Urothelium cell line (cell line): Measurements from ENCODE around the gene GOLGA6L1.
"Not testable (repeated sequence)": the region's sequence is repeated elsewhere in the genome, so short reads cannot be mapped to it uniquely, and the experiment has no call there.

ENCODE experiments used
- DNase-seq: peaks from one replicate; pipeline ENCODE4 v3.0.0; 2011; ENCODE audit warnings: low spot score, mixed read lengths
- FAIRE-seq: peaks from 2 replicates; lab custom pipeline; 2011; peaks lifted over from hg19 to GRCh38; lab: Jason Lieb, UNC

The GOLGA6L1 gene, protein sequence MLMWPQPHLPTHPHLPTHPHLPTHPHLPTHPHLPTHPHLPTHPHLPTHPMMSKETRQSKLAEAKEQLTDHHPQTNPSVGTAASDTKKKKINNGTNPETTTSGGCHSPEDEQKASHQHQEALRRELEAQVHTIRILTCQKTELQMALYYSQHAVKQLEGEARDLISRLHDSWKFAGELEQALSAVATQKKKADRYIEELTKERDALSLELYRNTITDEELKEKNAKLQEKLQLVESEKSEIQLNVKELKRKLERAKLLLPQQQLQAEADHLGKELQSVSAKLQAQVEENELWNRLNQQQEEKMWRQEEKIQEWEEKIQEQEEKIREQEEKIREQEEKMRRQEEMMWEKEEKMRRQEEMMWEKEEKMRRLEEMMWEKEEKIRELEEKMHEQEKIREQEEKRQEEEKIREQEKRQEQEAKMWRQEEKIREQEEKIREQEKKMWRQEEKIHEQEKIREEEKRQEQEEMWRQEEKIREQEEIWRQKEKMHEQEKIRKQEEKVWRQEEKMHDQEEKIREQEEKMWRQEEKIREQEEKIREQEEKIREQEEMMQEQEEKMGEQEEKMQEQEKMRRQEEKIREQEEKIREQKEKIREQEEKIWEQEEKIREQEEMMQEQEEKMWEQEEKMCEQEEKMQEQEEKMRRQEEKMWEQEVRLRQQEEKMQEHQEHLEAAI

DNA sequence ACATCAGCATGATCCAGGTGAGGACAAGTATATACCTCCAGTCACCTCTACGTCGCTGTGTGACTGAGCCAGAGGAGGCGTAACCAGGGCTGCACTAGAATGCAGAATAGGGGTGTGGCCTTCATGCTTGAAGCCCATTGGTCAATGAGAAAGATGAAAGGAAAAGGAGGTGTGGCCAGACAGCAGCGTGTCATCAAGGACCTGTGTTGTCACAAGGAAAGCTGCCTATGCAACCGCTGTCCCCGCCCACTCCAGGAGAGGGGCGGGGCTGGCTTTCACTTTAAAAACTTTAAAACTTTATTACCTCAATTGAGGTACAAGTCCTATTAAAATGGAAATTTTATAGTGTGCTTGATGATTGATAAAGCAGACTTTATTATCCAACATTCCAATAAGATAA, at the start of gene GOLGA6L1:
Gene GOLGA6L1, minus strand, starts transcription at position 101 of the 400 bp plus-strand sequence. Its CDS starts 91 bp downstream, at position 10.
- FAIRE-seq = not testable (repeated sequence)

GRCh38 chr15:23181201-23181600, 44.6 kb upstream of the GOLGA6L1 start:
- not testable (repeated sequence) for FAIRE-seq, DNase-seq

More for the DNA sequence above, at the start of gene GOLGA6L1:
- DNase-seq = not testable (repeated sequence)

- not testable (repeated sequence) for DNase-seq, FAIRE-seq
These were observed 43.9 kb upstream of the GOLGA6L1 start for GRCh38 chr15:23180547-23180927.

- FAIRE-seq, DNase-seq: not testable (repeated sequence)
These were observed 43.3 kb upstream of the GOLGA6L1 start for GRCh38 chr15:23179768-23180546.

DNA sequence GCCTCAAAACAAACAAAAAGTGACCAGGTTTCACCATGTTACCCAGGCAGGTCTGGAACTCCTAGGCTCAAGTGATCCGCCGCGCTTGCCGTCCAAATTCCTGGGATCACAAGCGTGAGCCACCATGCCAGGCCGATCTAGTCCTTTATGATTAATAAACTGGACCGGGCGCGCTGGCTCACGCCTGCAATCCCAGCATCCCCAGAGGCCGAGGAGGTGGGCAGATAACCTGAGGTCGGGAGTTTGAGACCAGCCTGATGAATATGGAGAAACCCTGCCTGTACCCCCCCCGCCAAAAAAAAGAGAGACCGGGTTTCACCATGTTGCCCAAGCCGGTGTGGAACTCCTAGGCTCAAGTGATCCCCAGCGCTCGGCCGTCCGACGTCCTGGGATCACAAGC, 40.1 kb upstream of the GOLGA6L1 start:
- DNase-seq, FAIRE-seq: not testable (repeated sequence)

DNA sequence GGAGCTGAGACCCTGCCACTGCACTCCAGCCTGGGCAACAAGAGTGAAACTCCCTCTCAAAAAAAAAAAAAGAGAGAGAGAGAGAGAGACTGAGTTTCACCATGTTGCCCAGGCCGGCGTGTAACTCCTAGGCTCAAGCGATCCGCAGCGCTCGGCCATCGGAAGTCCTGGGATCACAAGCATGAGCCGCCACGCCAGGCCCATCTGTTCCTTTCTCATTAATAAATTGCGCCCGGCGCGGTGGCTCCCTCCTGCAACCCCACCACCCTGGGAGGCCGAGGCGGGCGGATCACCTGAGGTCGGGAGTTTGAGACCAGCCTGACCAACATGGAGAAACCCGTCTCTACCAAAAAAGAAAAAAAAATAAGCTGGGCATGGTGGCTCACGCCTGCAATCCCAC, 39.0 kb upstream of the GOLGA6L1 start:
- not testable (repeated sequence) for FAIRE-seq, DNase-seq

DNA sequence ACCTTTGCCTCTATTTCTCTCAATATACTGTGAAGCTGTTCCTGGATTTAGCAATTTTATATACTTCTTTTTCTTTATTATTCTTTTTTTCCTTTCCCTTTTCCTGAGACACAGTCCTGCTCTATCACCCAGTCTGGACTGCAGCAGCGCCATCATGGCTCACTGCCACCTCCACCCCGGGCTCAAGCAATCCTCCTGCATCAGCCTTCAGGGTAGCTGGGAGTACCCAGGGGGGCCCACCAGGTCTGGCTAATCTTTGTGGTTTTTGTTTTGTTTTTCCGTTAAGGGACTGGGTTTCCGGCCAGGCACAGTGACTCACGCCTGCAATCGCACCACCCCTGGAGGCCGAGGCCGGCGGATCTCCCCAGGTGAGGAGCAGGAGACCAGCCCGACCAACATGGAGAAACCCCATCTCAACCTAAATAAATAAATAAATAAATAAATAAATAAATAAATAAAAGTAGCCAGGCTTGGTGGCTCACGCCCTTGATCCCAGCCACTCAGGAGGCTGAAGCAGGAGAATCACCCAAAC, 38.1 kb upstream of the GOLGA6L1 start:
- not testable (repeated sequence) for DNase-seq, FAIRE-seq

- not testable (repeated sequence) for DNase-seq, FAIRE-seq
These were observed 3.8 kb downstream of the GOLGA6L1 start for GRCh38 chr15:23132787-23133186.

GRCh38 chr15:23118208-23118607, 18.4 kb downstream of the GOLGA6L1 start:
- DNase-seq (no peak), FAIRE-seq (no peak)

GRCh38 chr15:23095796-23096195, 40.8 kb downstream of the GOLGA6L1 start:
- FAIRE-seq = no peak

DNA sequence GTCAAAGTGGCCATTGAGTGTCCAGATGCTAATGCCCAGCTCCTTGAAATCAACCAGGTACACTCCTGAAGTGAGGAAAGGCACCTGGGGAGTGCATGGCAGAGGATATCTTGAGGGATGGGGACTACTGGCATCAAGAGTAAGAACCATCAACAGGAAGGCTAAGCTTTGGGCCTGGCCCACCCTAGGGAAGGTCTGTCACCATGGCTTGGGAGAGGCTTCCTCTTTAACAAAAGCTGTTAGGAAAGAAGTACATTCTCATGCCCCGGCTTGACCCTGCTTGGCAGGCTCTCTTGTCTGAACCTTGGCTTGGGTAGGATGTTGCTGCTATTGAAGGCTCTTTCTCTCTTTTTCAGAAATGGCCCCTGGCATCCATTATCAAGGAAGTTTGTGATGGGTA, 53.5 kb downstream of the GOLGA6L1 start:
- DNase-seq = no peak
- no peak for FAIRE-seq

More at GRCh38 chr15:23095796-23096195, 40.8 kb downstream of the GOLGA6L1 start:
- no peak for DNase-seq

GRCh38 chr15:23081996-23082737, 54.5 kb downstream of the GOLGA6L1 start:
- not testable (repeated sequence) for FAIRE-seq

DNA sequence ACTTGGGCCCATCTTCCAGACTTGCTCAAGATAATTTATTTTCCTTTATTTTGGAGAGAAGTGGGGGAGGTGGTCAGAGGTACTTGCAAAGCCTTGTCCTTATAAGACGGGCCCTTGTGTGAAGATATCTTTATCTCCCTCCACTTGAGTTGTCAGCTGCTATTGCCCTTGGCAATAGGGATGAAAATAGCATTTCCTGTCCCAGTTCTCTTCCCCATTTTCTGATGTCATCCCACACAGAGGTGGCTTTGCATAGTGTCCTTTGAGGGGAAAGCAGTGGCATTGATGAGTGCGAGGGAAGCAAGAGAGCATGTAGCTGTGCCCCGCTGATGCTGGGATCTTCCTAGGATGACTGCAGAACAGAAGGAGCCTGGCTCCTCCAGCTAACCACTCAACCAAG, 55.4 kb downstream of the GOLGA6L1 start:
- DNase-seq = no peak

More at GRCh38 chr15:23081996-23082737, 54.5 kb downstream of the GOLGA6L1 start:
- DNase-seq = not testable (repeated sequence)

DNA sequence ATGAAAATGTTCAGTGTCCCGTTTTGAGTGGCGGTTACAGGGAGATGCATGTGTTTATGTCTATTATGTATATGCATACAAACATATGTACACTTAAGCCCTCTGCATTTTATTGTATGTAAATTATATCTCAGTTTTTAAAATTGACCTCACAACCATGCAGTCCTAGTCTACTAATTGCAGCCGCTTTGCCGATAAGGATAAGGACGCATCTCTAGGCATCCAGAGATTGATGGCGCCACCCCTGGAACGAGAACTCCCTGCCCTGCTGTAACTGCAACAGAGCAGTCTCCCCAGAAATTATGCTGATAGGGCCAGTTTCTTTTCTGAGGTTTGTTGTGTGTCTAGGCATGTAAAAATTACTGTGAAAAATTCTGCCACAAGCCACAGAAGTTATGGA, 56.9 kb downstream of the GOLGA6L1 start:
- FAIRE-seq = no peak
- DNase-seq = no peak

More for the DNA sequence above, 55.4 kb downstream of the GOLGA6L1 start:
- no peak for FAIRE-seq
